GM19193 (cell line): ENCODE data around the gene B3GALT5.

ENCODE experiments used
- POLR2A ChIP-seq: IDR thresholded peaks from 4 replicates; pipeline ENCODE4 v1.6.1; 2011; ENCODE audit not compliant: insufficient read depth, insufficient read length; ENCODE audit errors: extremely low read depth

Gene B3GALT5

GRCh38 chr21:39650306-39650705, 37.6 kb downstream of the B3GALT5 start:
- no peak for TF ChIP-seq POLR2A

GRCh38 chr21:39650801-39651200, 38.1 kb downstream of the B3GALT5 start:
- no peak for TF ChIP-seq POLR2A

DNA sequence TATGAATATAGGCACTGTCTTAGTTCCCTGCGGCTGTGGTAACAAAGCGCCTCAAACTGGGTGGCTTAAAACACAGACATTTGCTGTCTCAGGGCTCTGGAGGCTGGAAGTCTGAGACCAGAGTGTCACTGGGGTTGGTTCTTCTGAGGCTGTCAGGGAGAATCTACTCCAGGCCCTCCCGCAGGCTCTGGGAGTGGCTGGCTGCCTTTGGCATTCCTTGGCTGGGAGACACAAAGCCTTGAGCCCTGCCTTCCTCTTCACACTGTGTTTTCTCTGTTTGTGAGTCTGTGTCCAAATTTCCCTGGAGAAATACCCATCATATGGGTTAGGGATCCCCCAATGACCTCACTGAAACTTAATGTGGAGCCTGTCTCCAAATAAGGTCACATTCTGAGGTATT, 38.5 kb downstream of the B3GALT5 start:
- no peak for TF ChIP-seq POLR2A

- TF ChIP-seq POLR2A, result no peak
Observed at GRCh38 chr21:39654951-39655350, 42.2 kb downstream of the B3GALT5 start.

- no peak for TF ChIP-seq POLR2A
Observed at GRCh38 chr21:39655589-39655988, 42.8 kb downstream of the B3GALT5 start.

- TF ChIP-seq POLR2A, result no peak
Observed at GRCh38 chr21:39656209-39656608, 43.5 kb downstream of the B3GALT5 start.

DNA sequence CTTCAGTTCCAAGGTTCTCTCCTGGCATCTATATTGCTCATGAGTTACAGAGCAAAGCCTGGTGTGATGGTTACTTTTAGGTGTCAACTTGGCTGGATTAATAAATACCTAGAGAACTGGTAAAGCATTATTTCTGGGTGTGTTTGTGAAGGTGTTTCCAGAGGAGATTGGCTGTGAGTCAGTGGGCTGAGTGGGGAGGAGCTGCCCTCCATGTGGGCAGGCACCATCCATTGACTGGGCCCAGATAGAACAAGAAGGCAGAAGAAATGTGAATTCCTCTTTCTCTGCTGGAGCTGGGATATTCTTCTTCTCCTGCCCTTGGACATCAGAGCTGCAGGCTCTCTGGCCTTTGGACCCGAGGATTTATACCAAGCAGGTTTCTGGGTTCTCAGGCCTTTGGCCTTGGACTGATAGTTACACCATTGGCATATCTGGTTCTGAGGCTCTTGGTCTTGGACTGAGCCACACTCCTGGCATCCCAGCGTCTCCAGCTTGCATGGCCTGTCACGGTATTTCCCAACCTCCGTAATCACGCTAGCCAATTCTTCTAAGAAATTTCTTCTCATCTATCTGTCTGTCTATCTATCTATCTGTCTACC, 44.5 kb downstream of the B3GALT5 start:
- TF ChIP-seq POLR2A, result no peak

- TF ChIP-seq POLR2A, result no peak
Observed at GRCh38 chr21:39658066-39658465, 45.3 kb downstream of the B3GALT5 start.

DNA sequence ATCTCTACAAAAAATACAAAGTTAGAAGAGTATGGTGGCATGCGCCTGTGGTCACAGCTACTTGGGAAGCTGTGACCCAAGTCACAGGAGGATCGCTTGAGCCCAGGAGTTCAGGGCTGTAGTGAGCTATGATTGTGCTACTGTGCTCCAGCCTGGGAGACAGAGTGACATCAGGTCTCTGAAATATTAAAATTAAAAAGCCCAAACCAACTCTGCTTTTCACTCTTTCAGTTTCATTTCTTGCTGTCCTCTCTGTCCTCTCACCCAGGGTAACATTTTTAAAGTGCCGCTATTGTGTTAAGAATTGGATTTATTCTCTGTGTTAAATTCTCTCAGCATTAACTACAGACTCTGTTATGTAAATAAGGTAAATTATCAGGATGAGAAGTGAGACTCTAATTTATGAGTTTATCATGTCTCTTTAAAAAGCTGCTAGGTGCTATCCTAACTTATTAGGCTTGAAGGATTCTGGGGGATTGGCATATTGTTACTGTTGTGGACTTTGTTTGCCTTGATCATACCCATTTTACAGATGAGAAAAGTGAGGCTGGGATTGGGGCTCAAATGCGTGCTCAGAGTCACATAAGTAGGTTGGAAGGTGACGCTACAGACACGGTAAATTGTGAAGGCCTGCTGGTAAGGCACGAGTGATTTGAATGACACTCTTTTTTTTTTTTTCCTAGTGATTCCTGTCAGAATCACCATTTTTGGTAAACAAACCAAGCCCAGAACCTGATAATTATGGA, 46.5 kb downstream of the B3GALT5 start:
- no peak for TF ChIP-seq POLR2A

- TF ChIP-seq POLR2A, result no peak
Observed at GRCh38 chr21:39660191-39660980, 47.6 kb downstream of the B3GALT5 start.

DNA sequence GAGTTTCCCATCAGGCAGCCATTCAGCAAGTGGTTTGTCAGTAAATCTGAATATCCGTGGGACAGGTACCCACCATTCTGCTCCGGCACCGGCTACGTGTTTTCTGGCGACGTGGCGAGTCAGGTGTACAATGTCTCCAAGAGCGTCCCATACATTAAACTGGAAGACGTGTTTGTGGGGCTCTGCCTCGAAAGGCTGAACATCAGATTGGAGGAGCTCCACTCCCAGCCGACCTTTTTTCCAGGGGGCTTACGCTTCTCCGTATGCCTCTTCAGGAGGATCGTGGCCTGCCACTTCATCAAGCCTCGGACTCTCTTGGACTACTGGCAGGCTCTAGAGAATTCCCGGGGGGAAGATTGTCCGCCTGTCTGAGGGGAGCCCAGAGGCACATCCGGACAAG, 48.4 kb downstream of the B3GALT5 start:
- no peak for TF ChIP-seq POLR2A

DNA sequence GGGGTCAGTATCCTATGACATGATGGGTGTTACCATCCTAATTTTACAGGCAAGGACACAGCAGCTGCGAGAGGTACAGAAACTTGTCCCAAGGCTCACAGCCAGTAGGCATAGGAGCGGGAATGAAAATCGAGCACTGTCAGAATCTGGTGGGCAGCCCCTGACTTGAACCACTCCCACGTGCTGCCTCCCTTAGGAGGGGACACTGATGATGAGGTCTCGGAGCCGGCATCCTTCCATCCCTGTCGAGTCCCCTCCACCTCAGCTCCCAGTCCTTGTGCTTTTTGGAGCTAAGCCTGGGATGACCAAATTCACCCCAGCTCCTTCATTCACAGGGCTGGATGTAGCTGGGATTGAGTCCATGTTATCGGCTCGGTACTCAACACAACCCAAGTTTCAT, 49.0 kb downstream of the B3GALT5 start:
- TF ChIP-seq POLR2A, result no peak

GRCh38 chr21:39662411-39662953, 49.7 kb downstream of the B3GALT5 start:
- TF ChIP-seq POLR2A, result no peak

DNA sequence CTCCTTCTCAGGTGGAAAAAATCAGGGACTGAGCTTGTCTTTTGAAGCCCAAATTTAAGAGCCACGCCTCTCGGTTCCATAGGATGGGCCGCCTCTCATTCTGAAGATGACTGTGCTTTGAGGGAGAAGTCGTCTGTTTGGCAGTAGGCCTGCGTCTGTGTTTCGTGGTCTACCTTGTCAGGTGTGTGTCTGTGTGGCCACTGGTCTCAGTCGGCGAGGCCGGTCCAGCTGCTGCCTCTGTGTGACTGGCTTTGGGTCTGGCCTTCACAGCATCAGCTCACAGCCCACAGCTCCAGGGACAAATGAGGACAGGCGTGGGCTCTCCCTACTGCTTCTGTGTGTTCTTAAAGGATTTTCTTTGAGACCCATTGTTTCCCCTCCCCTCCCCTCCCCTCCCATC, 50.3 kb downstream of the B3GALT5 start:
- no peak for TF ChIP-seq POLR2A

DNA sequence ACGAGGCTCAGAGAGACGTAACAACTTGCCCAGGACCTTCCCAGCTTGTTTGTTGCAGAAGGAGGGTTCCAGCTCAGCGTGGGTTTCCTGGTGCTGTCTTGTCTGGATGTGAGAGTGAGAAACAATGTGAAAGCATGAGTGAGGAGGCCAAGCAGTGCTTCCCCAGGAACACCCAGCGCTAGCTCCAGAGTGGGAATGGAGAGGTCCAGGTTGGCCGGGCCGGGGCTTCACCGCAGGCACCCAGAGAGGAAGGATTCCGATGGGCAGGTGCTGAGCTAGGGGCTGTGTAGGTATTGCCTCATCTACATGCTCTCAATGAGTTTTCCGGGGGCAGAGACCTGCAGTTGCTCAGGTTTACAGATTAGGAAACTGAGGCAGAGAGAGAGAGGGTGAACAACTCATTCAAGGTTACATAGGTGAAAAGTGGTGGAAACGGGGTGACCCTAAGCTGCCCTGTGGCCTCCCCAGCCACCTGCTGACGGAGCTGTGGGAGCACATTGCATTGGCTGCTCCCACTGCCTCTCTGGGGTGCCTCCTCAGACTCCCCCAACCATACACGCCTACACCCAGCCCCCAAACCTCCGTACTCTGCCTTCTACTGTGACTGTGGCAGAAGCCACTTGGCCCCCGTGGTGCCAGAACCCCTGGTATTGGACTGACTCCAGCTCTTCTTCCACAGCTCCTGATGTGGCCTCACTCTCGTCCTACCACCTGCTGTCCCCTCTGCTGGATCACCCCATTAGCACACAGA, 51.2 kb downstream of the B3GALT5 start:
- TF ChIP-seq POLR2A, result no peak
